Activated naive CD8-positive, alpha-beta T cell treated with anti-CD3 and anti-CD28 coated beads, Interleukin-2, amount 50 U/mL, for 16 hours (primary cell): ENCODE data around the gene CCDC192.
"Not testable (repeated sequence)": the region's sequence is repeated elsewhere in the genome, so short reads cannot be mapped to it uniquely, and the experiment has no call there.

Source experiments
- DNase-seq: peaks from one replicate; pipeline ENCODE4 v3.0.0-alpha.2; 2020; ENCODE audit warnings: low read depth, low spot score

Gene CCDC192

GRCh38 chr5:127702926-127703561, at the start of gene CCDC192:
Gene CCDC192 (plus strand): TSS chr5:127703391. CDS start chr5:127703446, 55 bp downstream.
- DNase-seq, result no peak

GRCh38 chr5:127656825-127657224, 46.4 kb upstream of the CCDC192 start:
- DNase-seq, result no peak

GRCh38 chr5:127660047-127660733, 43.0 kb upstream of the CCDC192 start:
- DNase-seq, result no peak

- DNase-seq, result no peak
These were observed 39.1 kb upstream of the CCDC192 start for GRCh38 chr5:127664093-127664492.

GRCh38 chr5:127665641-127666040, 37.5 kb upstream of the CCDC192 start:
- DNase-seq, result no peak

GRCh38 chr5:127666043-127666716, 37.0 kb upstream of the CCDC192 start:
- no peak for DNase-seq

GRCh38 chr5:127667926-127668325, 35.3 kb upstream of the CCDC192 start:
- no peak for DNase-seq

GRCh38 chr5:127671218-127671617, 32.0 kb upstream of the CCDC192 start:
- DNase-seq, result no peak

GRCh38 chr5:127673117-127673800, 29.9 kb upstream of the CCDC192 start:
- no peak for DNase-seq

- not testable (repeated sequence) for DNase-seq
These were observed 26.2 kb upstream of the CCDC192 start for GRCh38 chr5:127676951-127677350.

GRCh38 chr5:127679691-127680330, 23.4 kb upstream of the CCDC192 start:
- DNase-seq, result not testable (repeated sequence)

GRCh38 chr5:127680595-127680994, 22.6 kb upstream of the CCDC192 start:
- no peak for DNase-seq

GRCh38 chr5:127683008-127683407, 20.2 kb upstream of the CCDC192 start:
- no peak for DNase-seq

GRCh38 chr5:127684726-127685467, 18.3 kb upstream of the CCDC192 start:
- no peak for DNase-seq

- no peak for DNase-seq
These were observed 17.5 kb upstream of the CCDC192 start for GRCh38 chr5:127685662-127686061.

- DNase-seq, result no peak
These were observed 16.8 kb upstream of the CCDC192 start for GRCh38 chr5:127686424-127686823.

- DNase-seq, result no peak
These were observed 8.5 kb upstream of the CCDC192 start for GRCh38 chr5:127694518-127695171.

GRCh38 chr5:127695346-127695745, 7.8 kb upstream of the CCDC192 start:
- DNase-seq, result no peak

GRCh38 chr5:127696683-127697082, 6.5 kb upstream of the CCDC192 start:
- DNase-seq, result no peak

GRCh38 chr5:127697894-127698600, 5.1 kb upstream of the CCDC192 start:
- DNase-seq, result no peak
